K562 (cell line): ENCODE data around the gene WIPF2. TPM values are rescaled to one million over a fixed set of nuclear protein-coding genes. Genes with fewer than 3 reads are reported as not detected.
"Not testable (repeated sequence)": the region's sequence is repeated elsewhere in the genome, so short reads cannot be mapped to it uniquely, and the experiment has no call there.

Experiments
- ATAC-seq: fragments of 200-7000 bp; cut with Tn5 transposase; 3 replicates; pipeline ENCODE4 v1.9.1; 2020; ENCODE audit warnings: moderate library complexity
- BruUV-seq: library from RNA; stranded (reverse); fragments of 400-500 nt; replicated peaks from 2 replicates; lab custom pipeline; 2021; lab: Mats Ljungman, UMichigan
- CTCF ChIA-PET: fragments of 300-600 bp; formaldehyde crosslinking; extraction: SDS; loops from one replicate; lab custom pipeline; 2021; ENCODE audit warnings: low intra/inter-chr PET ratio; lab: Yijun Ruan, JAX
- POLR2A ChIA-PET: fragments of 300-600, 350-650 bp; sonication (Branson Sonifier 250); formaldehyde crosslinking; extraction: SDS; loops from one replicate; lab custom pipeline; 2021; ENCODE audit warnings: antibody characterized with exemption, inconsistent platforms; lab: Yijun Ruan, JAX
- DNase-seq, 4 experiments: peaks; one replicate each; pipeline versions ENCODE4 v3.0.0 to v3.0.0-alpha.2; 2011 to 2018; ENCODE audit warnings: low spot score in 3 of 4, mixed read lengths in 3 of 4; ENCODE audit errors: extremely low read depth in 1 of 4
- FAIRE-seq: peaks from 2 replicates; lab custom pipeline; 2011; peaks lifted over from hg19 to GRCh38; lab: Jason Lieb, UNC
- H2AFZ ChIP-seq: 2 replicates; pipeline ENCODE4 v1.6.0; 2011; ENCODE audit warnings: low read depth, low read length, control low read depth, inconsistent platforms
- H3K27ac ChIP-seq: fragments of 200-600 bp; 3 replicates; pipeline ENCODE4 v1.8.0; 2011; ENCODE audit warnings: low read depth, mild to moderate bottlenecking, control low read depth, inconsistent platforms, low read length, moderate library complexity, mixed read lengths; ENCODE audit errors: extremely low read depth
- H3K27me3 ChIP-seq, 2 experiments: fragments of 300-600 bp in 1 of 2; 2 replicates in 1 of 2; 3 replicates in 1 of 2; pipeline versions ENCODE4 v1.6.0 to v1.8.0; 2011; ENCODE audit warnings: inconsistent platforms in 2 of 2, low read length in 2 of 2, mild to moderate bottlenecking in 1 of 2, mixed read lengths in 1 of 2, moderate library complexity in 1 of 2; ENCODE audit not compliant: control insufficient read depth in 2 of 2, insufficient read depth in 2 of 2
- H3K36me3 ChIP-seq: fragments of 300-600 bp; 3 replicates; pipeline ENCODE4 v1.8.0; 2011; ENCODE audit warnings: mild to moderate bottlenecking, low read length, inconsistent platforms; ENCODE audit not compliant: control insufficient read depth, insufficient read depth
- H3K4me1 ChIP-seq, 2 experiments: fragments of 200-600 bp in 1 of 2; replicated peaks in 1 of 2; 2 replicates in 1 of 2; 3 replicates in 1 of 2; pipeline versions ENCODE4 v1.5.1 to v1.8.0; 2011; ENCODE audit warnings: inconsistent platforms in 2 of 2, low read length in 2 of 2, mild to moderate bottlenecking in 1 of 2, mixed read lengths in 1 of 2, moderate library complexity in 1 of 2; ENCODE audit not compliant: control insufficient read depth in 2 of 2, insufficient read depth in 2 of 2
- H3K4me2 ChIP-seq: 2 replicates; pipeline ENCODE4 v1.6.1; 2011; ENCODE audit warnings: low read length, control low read depth, inconsistent platforms, mixed read lengths; ENCODE audit not compliant: insufficient read depth
- H3K4me3 ChIP-seq: fragments of 200-600 bp; sonication (generic), shearing (Covaris generic); 2 replicates; pipeline ENCODE4 v1.5.1; 2016; ENCODE audit warnings: control low read depth, inconsistent platforms
- H3K79me2 ChIP-seq: fragments of 200-600 bp; 3 replicates; pipeline ENCODE4 v1.8.0; 2011; ENCODE audit warnings: low read length, inconsistent platforms; ENCODE audit not compliant: control insufficient read depth, insufficient read depth
- H3K9ac ChIP-seq, 2 experiments: 2 replicates each; pipeline versions ENCODE4 v1.6.0 to v1.6.1; 2011; ENCODE audit warnings: low read depth in 2 of 2, low read length in 2 of 2, control low read depth in 1 of 2, inconsistent platforms in 1 of 2, mild to moderate bottlenecking in 1 of 2, mixed read lengths in 1 of 2; ENCODE audit not compliant: insufficient read depth in 1 of 2
- H3K9me1 ChIP-seq: one replicate; pipeline ENCODE4 v1.6.0; 2011; ENCODE audit warnings: inconsistent platforms, mild to moderate bottlenecking, low read length, moderate library complexity; ENCODE audit not compliant: control insufficient read depth, insufficient read depth
- H3K9me3 ChIP-seq: replicated peaks from 2 replicates; pipeline ENCODE4 v1.5.1; 2011; ENCODE audit warnings: low read depth, low read length, inconsistent platforms; ENCODE audit not compliant: control insufficient read depth, insufficient read depth
- H4K20me1 ChIP-seq: replicated peaks from 2 replicates; pipeline ENCODE4 v1.6.1; 2011; ENCODE audit warnings: low read length, inconsistent platforms, mixed read lengths; ENCODE audit not compliant: control insufficient read depth, insufficient read depth
- IRF1 ChIP-seq: sonication (generic); formaldehyde crosslinking; IDR thresholded peaks from 2 replicates; pipeline ENCODE4 v1.8.0; 2022; ENCODE audit warnings: missing genetic modification reagents, mild to moderate bottlenecking, borderline replicate concordance
- RBM14 ChIP-seq: fragments of 200-400 bp; formaldehyde crosslinking; IDR thresholded peaks from 2 replicates; pipeline ENCODE4 v1.6.1; 2018; ENCODE audit warnings: low read depth, mild to moderate bottlenecking, low read length, moderate library complexity, borderline replicate concordance; ENCODE audit not compliant: insufficient read depth
- SRSF1 ChIP-seq: fragments of 200-400 bp; formaldehyde crosslinking; IDR thresholded peaks from 2 replicates; pipeline ENCODE4 v1.6.1; 2017; ENCODE audit warnings: mild to moderate bottlenecking, low read depth, low read length, moderate library complexity
- ZBTB34 ChIP-seq: fragments of 250-450 bp; sonication (Bioruptor Pico); IDR thresholded peaks from 2 replicates; pipeline ENCODE4 v1.8.0; 2021; ENCODE audit warnings: mild to moderate bottlenecking, moderate library complexity
- ZKSCAN3 ChIP-seq: fragments of 250-450 bp; sonication (Bioruptor Pico); IDR thresholded peaks from 2 replicates; pipeline ENCODE4 v1.4.0; 2020
- ZNF280A ChIP-seq: fragments of 450-650 bp; IDR thresholded peaks from 2 replicates; pipeline ENCODE4 v1.6.1; 2018; ENCODE audit warnings: mild to moderate bottlenecking, low read depth; ENCODE audit not compliant: partially characterized antibody
- ZNF311 ChIP-seq: fragments of 250-450 bp; sonication (Bioruptor Pico); IDR thresholded peaks from 2 replicates; pipeline ENCODE4 v1.4.0; 2020; ENCODE audit warnings: mild to moderate bottlenecking, moderate library complexity
- ZNF589 ChIP-seq: fragments of 200-800 bp; sonication (Bioruptor generic); IDR thresholded peaks from 2 replicates; pipeline ENCODE4 v1.6.1; 2016; ENCODE audit warnings: low read depth, missing genetic modification characterization, missing compliant biosample characterization
- WGBS: fragments of 100-300 bp; shearing (Covaris generic); methylation state at CpG from one replicate; pipeline ENCODE4 v1.1.6; 2016; ENCODE audit warnings: low coverage, mixed read lengths; ENCODE audit not compliant: insufficient coverage; ENCODE audit errors: missing lambda C conversion rate; 5-methylcytosine and 5-hydroxymethylcytosine counted together
- in situ Hi-C: fragments of 300-500 bp; cut with MboI; formaldehyde crosslinking; loops from 4 replicates; pipeline ENCODE4 v1.15.0; 2018; ENCODE audit warnings: inconsistent platforms, mixed read lengths
- intact Hi-C: fragments of 100-400 bp; cut with micrococcal nuclease; formaldehyde crosslinking; loops from 2 replicates; pipeline ENCODE4 v1.14.2; 2022
- polyA plus RNA-seq, 8 experiments: library from polyadenylated mRNA; depleted of rRNA in 4 of 8; stranded (reverse) in 5 of 8; unstranded in 3 of 8; fragments of >200 nt; fragmentation: Nextera tagmentation in 2 of 8; fragmentation: Illumina TruSeq in 1 of 8; extraction: Ambion mirVana in 2 of 8; extraction: Trizol in 1 of 8; gene quantifications; 2 replicates each; pipeline versions ENCODE4 v1.2.1 to v1.2.3, GENCODE V29; 2011 to 2014; ENCODE audit warnings: inconsistent platforms in 1 of 8, missing spikeins in 1 of 8
- total RNA-seq, 7 experiments: library from RNA; depleted of rRNA in 6 of 7; stranded (reverse); fragments of >200 nt in 6 of 7; fragmentation: Illumina TruSeq in 2 of 7; extraction: Trizol in 2 of 7; gene quantifications; 2 replicates each; pipeline versions ENCODE4 v1.2.1 to v1.2.3, GENCODE V29; 2011 to 2021; ENCODE audit warnings: low replicate concordance in 1 of 7

The WIPF2 gene
- total and polyA plus RNA-seq, 9 of the 15 experiments (the other 6 are each of a cell fraction or from before 2014, with no cell fraction given): 3.6 to 15.0 (median 5.3) TPM

GRCh38 chr17:40298726-40299125, 79.6 kb downstream of the WIPF2 start (continued):
- TF ChIP-seq RBM14 (no peak), ZNF311 (CRISPR knock-in tag) (no peak), IRF1 (CRISPR knock-in tag) (no peak), ZNF280A (no peak), SRSF1 (no peak), ZBTB34 (CRISPR knock-in tag) (no peak), ZKSCAN3 (CRISPR knock-in tag) (no peak), ZNF589 (CRISPR knock-in tag) (no peak)
- TF ChIP-seq, all 486 proteins: peak for 0

- H3K9ac ChIP-seq, H3K27me3 ChIP-seq, H3K27ac ChIP-seq, H2AFZ ChIP-seq, H4K20me1 ChIP-seq, H3K79me2 ChIP-seq, CTCF ChIA-PET, H3K4me3 ChIP-seq, BruUV-seq, H3K9me3 ChIP-seq, H3K4me1 ChIP-seq, intact Hi-C loops, ATAC-seq, H3K9me1 ChIP-seq, DNase-seq, FAIRE-seq, H3K4me2 ChIP-seq: not testable (repeated sequence)
- POLR2A ChIA-PET: interaction anchor here (0.6 to 4.3 kb wide), 8 partner anchors 8 to 1460 kb away, joined by 3 to 23 read pairs (median 3); partner anchors contain the start of genes CASC3, CDC6 and RARA
- H3K36me3 ChIP-seq: peaks cover 98% of the 10 kb centered on the region
- whole genome bisulfite sequencing: 97% methylated on average over 6 of the region's 7 CpGs
- in situ Hi-C loops: loop anchor here (25.0 kb wide), 1 partner anchor 287 kb away; the partner anchor contains the start of gene CSF3
Observed at GRCh38 chr17:40299159-40299757, 80.2 kb downstream of the WIPF2 start.
